SU-DHL-6 (cell line): Measurements from ENCODE around the gene SEMA4C.

Experiments
- H2AFZ ChIP-seq: fragments of 200-600 bp; sonication (generic); 2 replicates; pipeline ENCODE4 v1.6.1; 2014; ENCODE audit warnings: low read depth, mild to moderate bottlenecking, moderate library complexity, mixed read lengths, antibody characterized with exemption, low read length; ENCODE audit not compliant: severe bottlenecking
- H3F3A ChIP-seq: fragments of 200-600 bp; shearing (Covaris generic); 2 replicates; pipeline ENCODE4 v1.6.0; 2016; ENCODE audit warnings: antibody characterized with exemption, mild to moderate bottlenecking; ENCODE audit not compliant: insufficient read depth
- H3K27ac ChIP-seq: fragments of 200-600 bp; sonication (generic); 2 replicates; pipeline ENCODE4 v1.5.1; 2016; ENCODE audit warnings: low read depth, mild to moderate bottlenecking, low read length, moderate library complexity, mixed read lengths
- H3K27me3 ChIP-seq: fragments of 200-600 bp; sonication (generic), shearing (Covaris generic); 2 replicates; pipeline ENCODE4 v1.6.0; 2014; ENCODE audit warnings: mild to moderate bottlenecking, low read length
- H3K36me3 ChIP-seq: fragments of 200-600 bp; sonication (generic); 2 replicates; pipeline ENCODE4 v1.6.1; 2014; ENCODE audit warnings: mild to moderate bottlenecking, low read length, mixed read lengths
- H3K4me2 ChIP-seq: fragments of 300-600, 200-600 bp; shearing (Covaris generic), sonication (generic); 2 replicates; pipeline ENCODE4 v1.6.0; 2014; ENCODE audit warnings: low read length, low read depth, mild to moderate bottlenecking; ENCODE audit not compliant: poor library complexity, severe bottlenecking
- H3K4me3 ChIP-seq: fragments of 200-600 bp; sonication (generic); 2 replicates; pipeline ENCODE4 v1.5.1; 2014; ENCODE audit warnings: antibody characterized with exemption, low read length, mild to moderate bottlenecking, mixed read lengths; ENCODE audit not compliant: insufficient read depth, poor library complexity, severe bottlenecking
- H3K79me2 ChIP-seq: fragments of 200-600 bp; sonication (generic); 2 replicates; pipeline ENCODE4 v1.6.1; 2014; ENCODE audit warnings: mild to moderate bottlenecking, low read length, moderate library complexity; ENCODE audit not compliant: insufficient read depth
- H3K9ac ChIP-seq: fragments of 200-600 bp; sonication (generic); 2 replicates; pipeline ENCODE4 v1.7.0; 2014; ENCODE audit warnings: mild to moderate bottlenecking, low read length
- H3K9me2 ChIP-seq: fragments of 200-600 bp; sonication (generic); replicated peaks from 2 replicates; pipeline ENCODE4 v1.6.1; 2014; ENCODE audit warnings: low read length; ENCODE audit not compliant: insufficient read depth
- H3K9me3 ChIP-seq: fragments of 200-600 bp; sonication (generic); 2 replicates; pipeline ENCODE4 v1.6.1; 2014; ENCODE audit warnings: low read length, mixed read lengths; ENCODE audit not compliant: insufficient read depth
- H4K20me1 ChIP-seq: fragments of 200-600 bp; sonication (generic); 2 replicates; pipeline ENCODE4 v1.6.1; 2014; ENCODE audit warnings: low read depth, mild to moderate bottlenecking, antibody characterized with exemption, low read length, moderate library complexity, mixed read lengths
- EZH2phosphoT487 ChIP-seq: fragments of 200-600 bp; sonication (generic), shearing (Covaris generic); conservative IDR thresholded peaks from 2 replicates; pipeline ENCODE4 v1.6.1; 2018; ENCODE audit warnings: mild to moderate bottlenecking, antibody characterized with exemption, low read length, moderate library complexity, mixed read lengths
- TF ChIP-seq, protein P1 (sequence below): fragments of 200-600 bp; sonication (generic); IDR thresholded peaks from one replicate; pipeline ENCODE4 v1.5.1; 2017; ENCODE audit warnings: antibody characterized with exemption, mild to moderate bottlenecking, low read length, moderate library complexity; ENCODE audit not compliant: insufficient read depth, poor library complexity, severe bottlenecking

Gene SEMA4C, protein sequence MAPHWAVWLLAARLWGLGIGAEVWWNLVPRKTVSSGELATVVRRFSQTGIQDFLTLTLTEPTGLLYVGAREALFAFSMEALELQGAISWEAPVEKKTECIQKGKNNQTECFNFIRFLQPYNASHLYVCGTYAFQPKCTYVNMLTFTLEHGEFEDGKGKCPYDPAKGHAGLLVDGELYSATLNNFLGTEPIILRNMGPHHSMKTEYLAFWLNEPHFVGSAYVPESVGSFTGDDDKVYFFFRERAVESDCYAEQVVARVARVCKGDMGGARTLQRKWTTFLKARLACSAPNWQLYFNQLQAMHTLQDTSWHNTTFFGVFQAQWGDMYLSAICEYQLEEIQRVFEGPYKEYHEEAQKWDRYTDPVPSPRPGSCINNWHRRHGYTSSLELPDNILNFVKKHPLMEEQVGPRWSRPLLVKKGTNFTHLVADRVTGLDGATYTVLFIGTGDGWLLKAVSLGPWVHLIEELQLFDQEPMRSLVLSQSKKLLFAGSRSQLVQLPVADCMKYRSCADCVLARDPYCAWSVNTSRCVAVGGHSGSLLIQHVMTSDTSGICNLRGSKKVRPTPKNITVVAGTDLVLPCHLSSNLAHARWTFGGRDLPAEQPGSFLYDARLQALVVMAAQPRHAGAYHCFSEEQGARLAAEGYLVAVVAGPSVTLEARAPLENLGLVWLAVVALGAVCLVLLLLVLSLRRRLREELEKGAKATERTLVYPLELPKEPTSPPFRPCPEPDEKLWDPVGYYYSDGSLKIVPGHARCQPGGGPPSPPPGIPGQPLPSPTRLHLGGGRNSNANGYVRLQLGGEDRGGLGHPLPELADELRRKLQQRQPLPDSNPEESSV

DNA sequence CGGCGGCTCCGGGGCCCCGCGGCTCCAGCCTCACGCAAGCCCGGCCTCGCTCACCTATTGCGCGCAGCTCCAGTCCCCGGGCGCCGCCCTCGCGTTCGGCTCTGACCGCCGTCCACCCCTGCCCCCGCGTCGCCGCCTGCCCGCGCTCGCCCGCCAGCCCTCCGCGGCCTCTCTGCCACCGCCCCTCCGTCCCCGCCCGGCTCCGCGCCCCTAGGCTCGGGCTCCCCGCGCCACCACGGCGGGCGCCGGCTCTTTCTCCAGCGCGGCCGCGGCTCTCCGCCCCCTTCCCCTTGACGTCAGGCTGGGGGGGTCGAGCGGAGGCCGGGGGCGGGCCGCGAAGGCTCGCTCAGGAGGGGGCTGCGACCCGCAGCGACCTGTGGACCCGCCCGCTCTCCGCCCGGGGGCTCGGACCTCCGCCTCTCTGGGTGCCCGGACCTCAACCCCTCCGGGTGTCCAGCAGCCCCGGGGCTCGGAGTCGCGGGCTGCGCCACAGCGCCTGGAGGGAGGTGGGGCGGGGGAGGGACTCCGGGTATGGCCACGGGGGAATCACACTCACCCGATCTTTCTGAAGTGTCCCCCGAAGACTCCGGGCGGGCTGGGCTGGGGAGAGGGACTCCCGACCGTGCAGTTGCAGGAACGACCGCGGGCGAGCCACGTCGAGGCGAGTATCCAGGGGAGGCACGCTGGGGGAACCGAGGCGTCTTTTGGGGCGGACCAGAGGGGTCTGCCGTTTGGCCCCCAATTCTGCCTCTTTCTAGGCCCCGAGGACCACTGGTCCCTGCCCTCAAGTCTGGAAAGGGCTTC, at the start of gene SEMA4C:
TSS of gene SEMA4C (minus strand) at position 259 of the 804 bp plus-strand sequence. CDS start 2,194 bp downstream, outside the sequence.
- Histone ChIP-seq H3K9me2 (no peaks in the 10 kb centered on the region), H3F3A (no peaks in the 10 kb centered on the region), H3K36me3 (no peaks in the 10 kb centered on the region), H3K9me3 (no peaks in the 10 kb centered on the region), H4K20me1 (no peaks in the 10 kb centered on the region), H3K4me3 (peak within 1 kb of the TSS; percentile 37), H3K9ac (peak within 1 kb of the TSS; percentile 29; the same call in 1 of the 2 replicates), H2AFZ (no peak within 1 kb of the TSS), H3K27ac (no peak within 1 kb of the TSS), H3K79me2 (no peaks in the 10 kb centered on the region), H3K27me3 (no peaks in the 10 kb centered on the region), H3K4me2 (peak within 1 kb of the TSS; percentile 63)
- TF ChIP-seq, protein P1, sequence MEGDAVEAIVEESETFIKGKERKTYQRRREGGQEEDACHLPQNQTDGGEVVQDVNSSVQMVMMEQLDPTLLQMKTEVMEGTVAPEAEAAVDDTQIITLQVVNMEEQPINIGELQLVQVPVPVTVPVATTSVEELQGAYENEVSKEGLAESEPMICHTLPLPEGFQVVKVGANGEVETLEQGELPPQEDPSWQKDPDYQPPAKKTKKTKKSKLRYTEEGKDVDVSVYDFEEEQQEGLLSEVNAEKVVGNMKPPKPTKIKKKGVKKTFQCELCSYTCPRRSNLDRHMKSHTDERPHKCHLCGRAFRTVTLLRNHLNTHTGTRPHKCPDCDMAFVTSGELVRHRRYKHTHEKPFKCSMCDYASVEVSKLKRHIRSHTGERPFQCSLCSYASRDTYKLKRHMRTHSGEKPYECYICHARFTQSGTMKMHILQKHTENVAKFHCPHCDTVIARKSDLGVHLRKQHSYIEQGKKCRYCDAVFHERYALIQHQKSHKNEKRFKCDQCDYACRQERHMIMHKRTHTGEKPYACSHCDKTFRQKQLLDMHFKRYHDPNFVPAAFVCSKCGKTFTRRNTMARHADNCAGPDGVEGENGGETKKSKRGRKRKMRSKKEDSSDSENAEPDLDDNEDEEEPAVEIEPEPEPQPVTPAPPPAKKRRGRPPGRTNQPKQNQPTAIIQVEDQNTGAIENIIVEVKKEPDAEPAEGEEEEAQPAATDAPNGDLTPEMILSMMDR: no peak
- TF ChIP-seq EZH2phosphoT487: no peak

DNA sequence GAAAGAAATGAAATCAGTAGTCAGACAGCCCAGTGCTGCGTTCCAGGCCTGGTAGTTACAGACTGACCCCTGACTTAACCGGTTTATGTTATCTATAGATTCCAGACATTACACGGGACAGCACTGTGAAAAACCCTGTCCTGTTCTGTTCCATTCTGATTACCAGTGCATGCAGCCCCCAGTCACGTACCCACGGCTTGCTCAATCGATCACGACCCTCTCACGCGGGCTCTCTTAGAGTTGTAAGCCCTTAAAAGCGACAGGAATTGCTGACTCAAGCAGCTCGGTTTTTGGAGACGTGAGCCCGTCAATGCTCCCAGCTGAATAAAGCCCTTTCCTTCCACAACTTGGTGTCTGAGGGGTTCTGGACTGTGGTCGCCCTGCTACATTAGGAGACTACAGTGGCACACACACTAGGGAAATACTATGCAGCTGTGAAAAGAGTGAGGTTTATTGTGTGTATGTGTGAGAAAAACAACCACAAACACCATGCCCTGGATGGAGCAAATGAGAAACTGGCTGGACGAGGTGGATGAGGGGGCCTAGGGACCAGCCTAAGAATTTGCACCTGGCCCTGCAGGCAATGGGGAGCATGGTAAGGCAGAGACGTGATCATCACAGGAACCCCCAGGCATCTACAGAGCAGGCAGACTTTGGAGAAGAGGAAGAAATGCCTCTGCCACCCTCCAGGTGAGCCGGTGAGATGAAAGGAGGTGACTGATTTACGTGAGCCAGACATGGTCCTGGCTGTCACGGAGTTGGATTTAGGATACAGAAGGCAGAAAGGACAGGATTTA, 49.1 kb upstream of the SEMA4C start:
- Histone ChIP-seq H3K9me3 (no peaks in the 10 kb centered on the region), H3K9ac (no peak overlapping the region), H3K9me2 (no peaks in the 10 kb centered on the region), H3K27ac (no peak overlapping the region), H3K4me2 (no peak overlapping the region), H4K20me1 (no peaks in the 10 kb centered on the region), H3K4me3 (no peak overlapping the region), H3F3A (no peaks in the 10 kb centered on the region), H3K36me3 (no peaks in the 10 kb centered on the region), H3K27me3 (no peaks in the 10 kb centered on the region), H2AFZ (no peak overlapping the region), H3K79me2 (no peaks in the 10 kb centered on the region)
- TF ChIP-seq EZH2phosphoT487: no peak
- TF ChIP-seq, protein P1: no peak

DNA sequence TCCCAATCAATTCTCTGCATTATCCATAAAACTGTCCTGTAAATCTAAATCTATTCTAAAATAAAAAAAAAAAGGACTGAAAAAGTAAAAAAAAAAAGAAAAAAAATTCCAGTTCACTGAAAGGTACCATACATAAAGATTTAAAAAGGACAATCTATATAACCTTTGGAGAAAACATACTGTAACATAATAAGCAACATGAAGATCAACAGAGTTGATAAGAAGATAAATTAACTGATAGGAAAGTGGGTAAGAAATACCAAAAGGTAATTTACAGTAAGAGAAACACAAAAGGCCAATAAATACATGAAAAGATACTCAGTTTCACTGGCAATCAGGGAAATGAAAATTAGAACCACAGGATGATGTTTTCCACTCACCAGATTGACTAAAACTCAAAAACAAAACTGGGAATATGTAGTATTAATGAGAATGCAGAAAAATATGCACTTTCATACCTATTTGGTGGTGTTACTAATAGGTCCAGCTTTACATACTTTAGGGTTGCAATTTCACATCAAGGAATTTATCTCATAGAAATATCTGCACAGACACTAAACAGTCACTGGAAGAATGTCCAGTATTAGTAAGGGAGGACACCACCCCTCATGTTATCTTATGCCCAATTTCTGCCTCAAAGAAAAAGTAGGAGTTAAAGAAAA, 48.3 kb upstream of the SEMA4C start:
- Histone ChIP-seq H3K4me3 (no peak overlapping the region), H3K9ac (no peak overlapping the region), H3F3A (no peaks in the 10 kb centered on the region), H3K27ac (no peak overlapping the region), H3K9me2 (no peaks in the 10 kb centered on the region), H3K9me3 (no peaks in the 10 kb centered on the region), H3K79me2 (no peaks in the 10 kb centered on the region), H3K27me3 (no peaks in the 10 kb centered on the region), H3K36me3 (no peaks in the 10 kb centered on the region), H4K20me1 (no peaks in the 10 kb centered on the region), H3K4me2 (no peak overlapping the region), H2AFZ (no peak overlapping the region)
- TF ChIP-seq, protein P1: no peak
- no peak for TF ChIP-seq EZH2phosphoT487
